A673 (cell line): ENCODE measurements around the gene CSH1.

Source experiments
- EZH2 ChIP-seq: fragments of 200-600 bp; sonication (generic); IDR thresholded peaks from 2 replicates; pipeline ENCODE4 v1.6.1; 2017; ENCODE audit warnings: borderline replicate concordance, low read depth, mild to moderate bottlenecking, mixed read lengths, antibody characterized with exemption, low read length; ENCODE audit not compliant: poor library complexity, severe bottlenecking
- TF ChIP-seq, protein P1 (sequence below): fragments of 300-800, 200-600 bp; sonication (generic); conservative IDR thresholded peaks from 2 replicates; pipeline ENCODE4 v1.5.1; 2017; ENCODE audit warnings: low read depth, mild to moderate bottlenecking, antibody characterized with exemption, low read length, moderate library complexity, mixed read lengths

DNA sequence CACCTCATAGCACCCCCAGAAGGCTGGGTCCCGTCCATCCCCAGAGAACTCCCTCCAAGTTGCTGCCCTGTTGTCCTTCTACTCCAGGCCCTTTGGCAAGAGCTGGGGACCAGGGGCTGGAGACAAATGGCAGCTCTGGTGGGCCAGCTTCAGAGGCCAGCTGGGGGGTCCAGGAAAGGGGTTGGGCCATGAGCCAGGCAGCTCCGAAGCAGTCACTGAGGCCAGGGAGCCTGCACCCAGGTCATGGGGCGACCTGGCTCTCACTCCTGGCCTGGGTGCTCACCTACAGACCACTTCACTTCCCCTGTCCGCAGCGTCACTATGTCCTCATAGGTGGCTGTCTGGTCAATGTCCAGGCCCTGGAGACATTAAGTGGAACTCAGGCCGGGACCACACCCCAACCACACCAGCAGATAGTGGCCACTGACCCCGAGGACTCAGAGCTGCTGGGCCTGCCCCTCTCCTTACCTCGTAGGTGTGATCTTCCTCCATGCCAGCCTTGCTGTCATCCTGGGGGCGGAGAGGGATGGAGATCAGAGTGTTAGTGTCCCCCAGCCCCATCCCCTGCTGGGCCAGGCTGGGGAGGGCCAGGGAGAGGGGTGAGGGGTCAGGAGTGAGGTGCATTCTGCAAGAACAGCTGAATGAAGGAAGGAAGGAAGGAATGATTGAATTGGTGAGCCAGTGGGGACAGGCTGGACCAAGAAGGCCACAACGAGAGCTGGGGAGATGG, 32.8 kb upstream of the CSH1 start:
- TF ChIP-seq, protein P1, sequence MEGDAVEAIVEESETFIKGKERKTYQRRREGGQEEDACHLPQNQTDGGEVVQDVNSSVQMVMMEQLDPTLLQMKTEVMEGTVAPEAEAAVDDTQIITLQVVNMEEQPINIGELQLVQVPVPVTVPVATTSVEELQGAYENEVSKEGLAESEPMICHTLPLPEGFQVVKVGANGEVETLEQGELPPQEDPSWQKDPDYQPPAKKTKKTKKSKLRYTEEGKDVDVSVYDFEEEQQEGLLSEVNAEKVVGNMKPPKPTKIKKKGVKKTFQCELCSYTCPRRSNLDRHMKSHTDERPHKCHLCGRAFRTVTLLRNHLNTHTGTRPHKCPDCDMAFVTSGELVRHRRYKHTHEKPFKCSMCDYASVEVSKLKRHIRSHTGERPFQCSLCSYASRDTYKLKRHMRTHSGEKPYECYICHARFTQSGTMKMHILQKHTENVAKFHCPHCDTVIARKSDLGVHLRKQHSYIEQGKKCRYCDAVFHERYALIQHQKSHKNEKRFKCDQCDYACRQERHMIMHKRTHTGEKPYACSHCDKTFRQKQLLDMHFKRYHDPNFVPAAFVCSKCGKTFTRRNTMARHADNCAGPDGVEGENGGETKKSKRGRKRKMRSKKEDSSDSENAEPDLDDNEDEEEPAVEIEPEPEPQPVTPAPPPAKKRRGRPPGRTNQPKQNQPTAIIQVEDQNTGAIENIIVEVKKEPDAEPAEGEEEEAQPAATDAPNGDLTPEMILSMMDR = no peak
- TF ChIP-seq EZH2 = no peak
